SHP77 (cell line): ENCODE measurements around the gene PLXDC2.
"Not testable (repeated sequence)": the region's sequence is repeated elsewhere in the genome, so short reads cannot be mapped to it uniquely, and the experiment has no call there.

Experiments
- DNase-seq, 2 experiments: peaks; one replicate each; lab custom pipeline; 2025; lab: John Stamatoyannopoulos, UW

Gene PLXDC2

GRCh38 chr10:19979628-19980027 lies 163.4 kb downstream of the PLXDC2 start:
- DNase-seq = no peak

DNA sequence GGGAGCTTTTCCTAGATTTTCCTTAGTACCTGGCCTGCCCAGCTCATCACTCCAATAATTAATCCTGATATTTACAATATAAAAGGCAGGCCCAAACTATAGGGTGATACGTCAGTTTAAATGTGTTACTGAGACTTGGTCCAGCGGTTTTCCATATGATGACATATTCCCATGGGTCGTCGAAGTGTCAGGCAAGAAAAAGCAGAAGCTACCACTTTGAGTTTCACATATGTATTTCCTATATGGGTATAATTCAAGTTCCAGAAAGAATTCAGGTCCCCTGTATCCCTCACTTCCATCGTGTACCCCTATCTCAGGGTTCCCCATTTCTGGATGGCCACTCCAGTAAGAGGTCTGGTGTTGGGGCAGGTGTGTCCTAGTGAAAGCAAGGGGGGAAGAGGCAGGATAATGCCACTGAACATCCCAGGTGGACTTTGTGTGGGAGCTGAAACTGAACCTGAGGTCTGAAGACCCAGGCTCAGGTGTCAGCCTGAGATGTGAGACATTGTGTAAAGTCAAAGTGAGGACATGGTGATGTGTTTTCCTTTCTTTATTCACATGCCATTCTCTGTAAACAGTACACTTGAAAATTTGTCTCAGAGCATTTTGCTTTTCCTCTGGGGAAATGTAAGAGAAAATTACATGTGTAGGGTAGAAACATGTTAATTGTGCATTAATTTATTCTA lies 167.8 kb downstream of the PLXDC2 start:
- DNase-seq = no peak

- no peak for DNase-seq
Observed at GRCh38 chr10:19985745-19986144, 169.5 kb downstream of the PLXDC2 start.

- no peak for DNase-seq
Observed at GRCh38 chr10:19986591-19986990, 170.4 kb downstream of the PLXDC2 start.

GRCh38 chr10:19987931-19988330 lies 171.7 kb downstream of the PLXDC2 start:
- DNase-seq = no peak

- DNase-seq = no peak
Observed at GRCh38 chr10:19993714-19994315, 177.6 kb downstream of the PLXDC2 start.

DNA sequence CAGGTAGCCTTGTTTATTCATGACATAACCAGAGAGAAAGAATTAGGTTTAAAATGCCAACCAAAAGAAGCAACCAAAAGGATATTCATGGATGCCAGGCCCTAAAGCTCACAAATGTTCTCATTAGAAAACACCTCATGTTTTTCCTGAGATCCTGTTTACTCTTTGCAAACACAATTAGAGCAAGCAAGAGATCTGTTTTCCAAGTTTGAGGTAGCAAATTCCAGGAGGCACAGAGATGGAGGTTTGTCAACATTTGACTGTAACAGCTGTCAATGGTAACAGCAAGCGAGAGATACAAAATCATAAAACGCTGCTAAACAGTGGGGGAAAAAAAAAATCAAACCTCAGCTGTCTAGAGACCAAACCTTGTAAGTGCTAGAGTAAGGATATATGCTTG lies 182.2 kb downstream of the PLXDC2 start:
- no peak for DNase-seq

DNA sequence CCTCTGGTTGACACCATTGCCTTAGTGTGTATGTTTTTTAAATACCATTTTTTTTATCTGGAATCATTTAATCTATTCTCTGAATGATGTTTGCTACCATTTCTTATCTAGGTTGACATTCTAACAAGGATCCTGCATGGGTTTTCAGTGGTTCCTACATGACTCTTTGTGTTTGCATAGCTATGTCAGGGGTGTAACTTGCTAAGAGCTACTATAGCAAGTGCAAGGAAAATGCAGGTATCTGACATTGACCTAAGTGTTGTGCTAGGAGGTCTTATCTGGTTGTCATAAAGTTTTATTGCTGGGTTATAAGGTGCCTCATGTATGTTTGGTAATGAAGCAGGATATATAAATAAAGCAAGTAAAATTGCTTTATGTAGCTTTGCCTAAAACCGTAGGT lies 183.2 kb downstream of the PLXDC2 start:
- DNase-seq = no peak

- DNase-seq = not testable (repeated sequence)
Observed at GRCh38 chr10:20002026-20002425, 185.8 kb downstream of the PLXDC2 start.

DNA sequence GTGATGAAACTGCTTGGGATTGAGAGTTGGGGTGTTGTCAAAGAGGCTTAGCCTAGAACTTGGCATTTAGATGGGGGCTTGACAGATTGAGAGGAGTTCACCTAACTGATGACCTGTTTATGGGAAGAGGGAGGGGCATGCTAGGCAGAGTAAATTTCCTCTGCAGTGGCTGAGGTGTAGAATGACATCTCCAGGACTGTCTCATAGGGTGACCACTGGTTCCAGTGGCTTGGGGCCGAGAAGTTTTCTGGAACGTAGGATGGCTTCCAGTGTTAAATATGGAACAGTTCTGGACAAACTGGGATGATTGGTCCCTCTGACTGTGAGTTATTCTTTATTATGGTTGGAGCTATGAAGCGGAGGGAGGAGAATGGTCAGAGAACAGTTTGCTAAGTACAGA lies 186.4 kb downstream of the PLXDC2 start:
- DNase-seq = no peak

GRCh38 chr10:20004087-20004523 lies 187.9 kb downstream of the PLXDC2 start:
- no peak for DNase-seq

DNA sequence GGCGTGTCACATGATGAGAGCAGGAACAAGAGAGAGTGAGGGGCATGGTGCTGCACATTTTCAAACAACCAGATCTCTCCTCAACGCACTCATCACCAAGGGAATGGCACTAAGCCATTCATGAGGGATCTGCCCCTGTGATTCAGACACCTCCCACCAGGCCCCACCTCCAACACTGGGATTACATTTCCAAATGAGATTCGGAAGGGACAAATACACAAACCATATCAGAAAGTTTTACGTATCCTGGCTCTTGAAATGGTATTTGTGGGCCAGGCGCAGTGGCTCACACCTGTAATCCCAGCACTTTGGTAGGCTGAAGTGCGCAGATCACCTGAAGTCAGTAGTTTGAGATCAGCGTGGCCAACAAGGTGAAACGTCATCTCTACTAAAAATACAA lies 189.4 kb downstream of the PLXDC2 start:
- no peak for DNase-seq

- no peak for DNase-seq
Observed at GRCh38 chr10:20006169-20006870, 190.1 kb downstream of the PLXDC2 start.

GRCh38 chr10:20007426-20007825 lies 191.2 kb downstream of the PLXDC2 start:
- DNase-seq = no peak

GRCh38 chr10:20013991-20014750 lies 197.9 kb downstream of the PLXDC2 start:
- DNase-seq = no peak

GRCh38 chr10:20017961-20018360 lies 201.7 kb downstream of the PLXDC2 start:
- no peak for DNase-seq

DNA sequence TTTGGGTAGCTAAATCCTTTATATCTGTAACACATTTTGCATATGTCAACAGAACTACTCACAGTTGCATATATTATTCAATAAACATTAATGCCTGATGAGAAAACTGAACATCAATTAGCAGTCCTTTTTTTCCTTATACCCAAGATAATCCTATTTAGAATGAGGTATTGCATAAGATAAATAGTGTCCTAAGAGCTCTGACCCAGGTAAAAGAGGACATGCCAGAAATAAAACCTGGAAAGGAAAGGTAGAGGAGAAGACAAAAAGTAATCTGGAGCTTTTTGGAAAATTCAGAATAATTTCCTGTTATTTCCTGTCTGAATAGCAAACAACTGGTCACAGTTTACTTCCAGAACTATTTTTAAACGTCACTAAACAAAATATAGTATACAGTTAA lies 204.4 kb downstream of the PLXDC2 start:
- DNase-seq = no peak

GRCh38 chr10:20029523-20029922 lies 213.3 kb downstream of the PLXDC2 start:
- DNase-seq = no peak

GRCh38 chr10:20033476-20033875 lies 217.2 kb downstream of the PLXDC2 start:
- no peak for DNase-seq

- DNase-seq = no peak
Observed at GRCh38 chr10:20034732-20035131, 218.5 kb downstream of the PLXDC2 start.

DNA sequence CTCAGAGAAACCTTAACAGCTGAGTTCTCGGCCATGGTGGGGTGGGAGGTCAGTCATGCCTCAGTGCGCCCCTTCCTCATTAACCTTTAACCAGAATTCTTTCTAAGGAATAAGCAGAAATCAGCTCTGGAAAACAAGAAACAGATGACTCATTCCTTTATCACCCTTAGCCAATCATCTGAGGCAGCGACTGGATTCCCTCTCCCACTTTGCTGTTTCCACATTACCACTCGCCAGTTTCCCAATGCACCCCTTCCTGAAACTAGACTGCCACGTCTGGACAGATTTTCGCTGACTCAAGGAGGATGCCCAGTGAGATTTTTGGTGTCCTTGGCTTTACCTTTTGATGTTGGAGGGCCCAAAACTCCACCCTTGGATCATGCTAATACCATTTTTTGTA lies 223.8 kb downstream of the PLXDC2 start:
- no peak for DNase-seq

GRCh38 chr10:20041931-20042330 lies 225.7 kb downstream of the PLXDC2 start:
- DNase-seq = no peak

DNA sequence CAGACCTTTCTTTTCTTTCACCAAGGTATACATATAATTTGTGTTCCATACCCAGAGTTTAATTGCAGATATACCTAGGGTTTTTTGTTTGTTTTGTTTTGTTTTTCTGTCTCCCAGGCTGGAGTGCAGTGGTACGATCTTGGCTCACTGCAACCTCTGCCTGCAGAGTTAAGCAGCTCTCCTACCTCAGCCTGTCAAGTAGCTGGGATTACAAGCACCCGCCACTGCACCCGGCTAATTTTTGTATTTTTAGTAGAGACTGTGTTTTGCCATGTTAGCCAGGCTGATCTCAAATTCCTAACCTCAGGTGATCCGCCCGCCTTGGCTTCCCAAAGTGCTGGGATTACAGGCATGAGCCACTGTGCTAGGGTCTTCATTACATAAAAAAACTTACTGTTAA lies 228.9 kb downstream of the PLXDC2 start:
- not testable (repeated sequence) for DNase-seq
